ENCODE measurements around the gene BTD. TPM values are rescaled to one million over a fixed set of nuclear protein-coding genes. Genes with fewer than 3 reads are reported as not detected.

Gene BTD
- total and polyA plus RNA-seq, 2 donors (not counting 1 experiment from before 2014, with no cell fraction given): 24.4 to 24.9 TPM

GRCh38 chr3:15606434-15606891 is 4.9 kb downstream of the BTD start:
- Histone ChIP-seq H2AFZ (ENCODE audit: low read length) (no peak overlapping the region), H3K36me3 (ENCODE audit: control insufficient read depth, insufficient read depth, low read length) (no peaks in the 10 kb centered on the region), H3K79me2 (ENCODE audit: control insufficient read depth, insufficient read depth, low read length) (no peaks in the 10 kb centered on the region), H4K20me1 (ENCODE audit: control insufficient read depth, extremely low read depth, insufficient read depth, low read length) (no peaks in the 10 kb centered on the region), H3K4me3 (replicated peaks in 1 of 4; ENCODE audit: control extremely low read depth in 1 of 4, insufficient read depth in 1 of 4, low read depth in 3 of 4, low read length in 4 of 4) (no peak overlapping the region), H3K27me3 (ENCODE audit: control insufficient read depth, insufficient read depth, low read length) (no peaks in the 10 kb centered on the region), H3K4me2 (ENCODE audit: extremely low read depth, insufficient read depth, low read length) (no peak overlapping the region), H3K9ac (ENCODE audit: insufficient read depth, low read length) (no peak overlapping the region), H3K4me1 (ENCODE audit: control insufficient read depth, extremely low read depth, insufficient read depth, low read length) (peaks cover 2% of the 10 kb centered on the region), H3K27ac (ENCODE audit: insufficient read depth, low read length) (no peak overlapping the region), H3K9me3 (ENCODE audit: control insufficient read depth, insufficient read depth, low read depth, low read length) (no peaks in the 10 kb centered on the region)
- no peak for TF ChIP-seq CTCF (conservative IDR thresholded peaks at IDR 0.05 in 1 of 2, IDR thresholded peaks at IDR 0.05 in 1 of 2; ENCODE audit: low read depth in 1 of 2, low read length in 2 of 2)
- DNase-seq (ENCODE audit: low read depth in 2 of 2): peak; percentile 9 to 31

- Histone ChIP-seq H3K4me2 (ENCODE audit: extremely low read depth, insufficient read depth, low read length) (no peak overlapping the region), H3K4me3 (replicated peaks in 1 of 4; ENCODE audit: control extremely low read depth in 1 of 4, insufficient read depth in 1 of 4, low read depth in 3 of 4, low read length in 4 of 4) (no peak overlapping the region), H2AFZ (ENCODE audit: low read length) (no peak overlapping the region), H3K79me2 (ENCODE audit: control insufficient read depth, insufficient read depth, low read length) (no peaks in the 10 kb centered on the region), H4K20me1 (ENCODE audit: control insufficient read depth, extremely low read depth, insufficient read depth, low read length) (no peaks in the 10 kb centered on the region), H3K27ac (ENCODE audit: insufficient read depth, low read length) (no peak overlapping the region), H3K4me1 (ENCODE audit: control insufficient read depth, extremely low read depth, insufficient read depth, low read length) (peaks cover 2% of the 10 kb centered on the region), H3K9ac (ENCODE audit: insufficient read depth, low read length) (no peak overlapping the region), H3K9me3 (ENCODE audit: control insufficient read depth, insufficient read depth, low read depth, low read length) (no peaks in the 10 kb centered on the region), H3K36me3 (ENCODE audit: control insufficient read depth, insufficient read depth, low read length) (no peaks in the 10 kb centered on the region), H3K27me3 (ENCODE audit: control insufficient read depth, insufficient read depth, low read length) (no peaks in the 10 kb centered on the region)
- peak; percentile 64 to 86 for DNase-seq (ENCODE audit: low read depth in 2 of 2)
- TF ChIP-seq CTCF (conservative IDR thresholded peaks at IDR 0.05 in 1 of 2, IDR thresholded peaks at IDR 0.05 in 1 of 2; ENCODE audit: low read depth in 1 of 2, low read length in 2 of 2): no peak
- TF ChIP-seq EZH2 (IDR thresholded peaks at IDR 0.05; ENCODE audit: low read length, missing control alignments): no peak
Measured at GRCh38 chr3:15610082-15610759, 8.7 kb downstream of the BTD start.

GRCh38 chr3:15611018-15611417 is 9.5 kb downstream of the BTD start:
- no peaks in the 10 kb centered on the region for H3K9me3 ChIP-seq (ENCODE audit: control insufficient read depth, insufficient read depth, low read depth, low read length)
- no peak for TF ChIP-seq CTCF (conservative IDR thresholded peaks at IDR 0.05 in 1 of 2, IDR thresholded peaks at IDR 0.05 in 1 of 2; ENCODE audit: low read depth in 1 of 2, low read length in 2 of 2)
- no peak for TF ChIP-seq EZH2 (IDR thresholded peaks at IDR 0.05; ENCODE audit: low read length, missing control alignments)
- H3K36me3 ChIP-seq (ENCODE audit: control insufficient read depth, insufficient read depth, low read length): no peaks in the 10 kb centered on the region
- peaks cover 2% of the 10 kb centered on the region for H3K4me1 ChIP-seq (ENCODE audit: control insufficient read depth, extremely low read depth, insufficient read depth, low read length)
- DNase-seq (ENCODE audit: low read depth in 2 of 2): no peak
- no peaks in the 10 kb centered on the region for H4K20me1 ChIP-seq (ENCODE audit: control insufficient read depth, extremely low read depth, insufficient read depth, low read length)
- no peak overlapping the region for H3K27ac ChIP-seq (ENCODE audit: insufficient read depth, low read length)
- no peak overlapping the region for H2AFZ ChIP-seq (ENCODE audit: low read length)
- no peak overlapping the region for H3K4me3 ChIP-seq (replicated peaks in 1 of 4; ENCODE audit: control extremely low read depth in 1 of 4, insufficient read depth in 1 of 4, low read depth in 3 of 4, low read length in 4 of 4)
- no peaks in the 10 kb centered on the region for H3K27me3 ChIP-seq (ENCODE audit: control insufficient read depth, insufficient read depth, low read length)
- no peak overlapping the region for H3K9ac ChIP-seq (ENCODE audit: insufficient read depth, low read length)
- H3K4me2 ChIP-seq (ENCODE audit: extremely low read depth, insufficient read depth, low read length): no peak overlapping the region
- H3K79me2 ChIP-seq (ENCODE audit: control insufficient read depth, insufficient read depth, low read length): no peaks in the 10 kb centered on the region
